H9 (cell line): ENCODE data around the gene SPATA6L. TPM values are rescaled to one million over a fixed set of nuclear protein-coding genes. Genes with fewer than 3 reads are reported as not detected.

Experiments
- DNase-seq: peaks from one replicate; pipeline ENCODE4 v3.0.0-alpha.2; 2017
- H2AFZ ChIP-seq: one replicate; pipeline ENCODE4 v1.6.1; 2013; ENCODE audit warnings: mild to moderate bottlenecking, low read length, control low read depth, moderate library complexity
- H2AK5ac ChIP-seq: 2 replicates; pipeline ENCODE4 v1.6.1; 2013; ENCODE audit warnings: low read length, control low read depth, mixed read lengths; ENCODE audit not compliant: insufficient read length
- H2BK120ac ChIP-seq: one replicate; pipeline ENCODE4 v1.6.1; 2013; ENCODE audit warnings: low read depth, mild to moderate bottlenecking, low read length, control low read depth, inconsistent platforms; ENCODE audit not compliant: poor library complexity, severe bottlenecking
- H2BK12ac ChIP-seq: 2 replicates; pipeline ENCODE4 v1.6.1; 2013; ENCODE audit warnings: low read length, control low read depth, mixed read lengths, low read depth; ENCODE audit not compliant: insufficient read length
- H2BK15ac ChIP-seq: 2 replicates; pipeline ENCODE4 v1.6.1; 2013; ENCODE audit warnings: low read depth, low read length, control low read depth
- H2BK20ac ChIP-seq: one replicate; pipeline ENCODE4 v1.6.1; 2013; ENCODE audit warnings: low read depth, mild to moderate bottlenecking, low read length, control low read depth, inconsistent platforms; ENCODE audit not compliant: poor library complexity, severe bottlenecking
- H2BK5ac ChIP-seq: 2 replicates; pipeline ENCODE4 v1.6.1; 2013; ENCODE audit warnings: low read length, control low read depth, mixed read lengths; ENCODE audit not compliant: insufficient read length
- H3K14ac ChIP-seq: 2 replicates; pipeline ENCODE4 v1.6.1; 2013; ENCODE audit warnings: low read length, control low read depth; ENCODE audit not compliant: insufficient read depth
- H3K18ac ChIP-seq: 2 replicates; pipeline ENCODE4 v1.6.1; 2013; ENCODE audit warnings: low read depth, mild to moderate bottlenecking, mixed read lengths, low read length, control low read depth; ENCODE audit not compliant: insufficient read length
- H3K23ac ChIP-seq: 2 replicates; pipeline ENCODE4 v1.6.1; 2013; ENCODE audit warnings: low read length, control low read depth, mixed read lengths, low read depth; ENCODE audit not compliant: insufficient read length
- H3K23me2 ChIP-seq: 2 replicates; pipeline ENCODE4 v1.6.1; 2013; ENCODE audit warnings: low read depth, mild to moderate bottlenecking, mixed read lengths, low read length, control low read depth; ENCODE audit not compliant: insufficient read length, poor library complexity, severe bottlenecking
- H3K27ac ChIP-seq: 2 replicates; pipeline ENCODE4 v1.5.1; 2013; ENCODE audit warnings: low read length, control low read depth, mixed read lengths, low read depth; ENCODE audit not compliant: insufficient read length
- H3K27me3 ChIP-seq: 2 replicates; pipeline ENCODE4 v1.6.1; 2013; ENCODE audit warnings: low read length, control low read depth, inconsistent platforms; ENCODE audit not compliant: insufficient read depth
- H3K4ac ChIP-seq: 2 replicates; pipeline ENCODE4 v1.6.1; 2013; ENCODE audit warnings: low read depth, mild to moderate bottlenecking, control low read depth, inconsistent platforms, low read length, moderate library complexity
- H3K4me1 ChIP-seq: 2 replicates; pipeline ENCODE4 v1.6.1; 2013; ENCODE audit warnings: low read length, control low read depth, inconsistent platforms; ENCODE audit not compliant: insufficient read depth
- H3K4me2 ChIP-seq: 2 replicates; pipeline ENCODE4 v1.6.1; 2013; ENCODE audit warnings: low read length, control low read depth, mixed read lengths; ENCODE audit not compliant: insufficient read length, insufficient read depth
- H3K56ac ChIP-seq: 2 replicates; pipeline ENCODE4 v1.6.1; 2013; ENCODE audit warnings: low read depth, mild to moderate bottlenecking, mixed read lengths, low read length, control low read depth; ENCODE audit not compliant: insufficient read length
- H3K79me1 ChIP-seq: 2 replicates; pipeline ENCODE4 v1.6.1; 2013; ENCODE audit warnings: low read depth, mild to moderate bottlenecking, moderate library complexity, low read length, control low read depth, inconsistent platforms; ENCODE audit not compliant: insufficient read depth, poor library complexity, severe bottlenecking
- H3K79me2 ChIP-seq: 2 replicates; pipeline ENCODE4 v1.6.1; 2013; ENCODE audit warnings: low read length, control low read depth, inconsistent platforms; ENCODE audit not compliant: insufficient read depth
- H3K9ac ChIP-seq: 2 replicates; pipeline ENCODE4 v1.6.1; 2013; ENCODE audit warnings: low read length, control low read depth, mixed read lengths; ENCODE audit not compliant: insufficient read length; ENCODE audit errors: extremely low read depth
- H3K9me3 ChIP-seq: one replicate; pipeline ENCODE4 v1.6.1; 2013; ENCODE audit warnings: low read depth, low read length, inconsistent platforms; ENCODE audit not compliant: control insufficient read depth
- H3T11ph ChIP-seq: one replicate; pipeline ENCODE4 v1.6.1; 2013; ENCODE audit warnings: mild to moderate bottlenecking, low read length, control low read depth, inconsistent platforms
- H4K20me1 ChIP-seq: one replicate; pipeline ENCODE4 v1.6.1; 2013; ENCODE audit not compliant: control insufficient read depth, insufficient read length, insufficient read depth
- H4K5ac ChIP-seq: 2 replicates; pipeline ENCODE4 v1.6.1; 2013; ENCODE audit warnings: low read depth, mild to moderate bottlenecking, mixed read lengths, low read length, control low read depth; ENCODE audit not compliant: insufficient read length
- H4K8ac ChIP-seq: replicated peaks from 2 replicates; pipeline ENCODE4 v1.6.1; 2013; ENCODE audit warnings: low read length, control low read depth, mixed read lengths, low read depth; ENCODE audit not compliant: insufficient read length
- H4K91ac ChIP-seq: 2 replicates; pipeline ENCODE4 v1.6.1; 2013; ENCODE audit warnings: low read depth, mild to moderate bottlenecking, moderate library complexity, mixed read lengths, low read length, control low read depth; ENCODE audit not compliant: insufficient read length
- H3K27ac Mint-ChIP-seq, 3 experiments: 2 replicates in 2 of 3; 3 replicates in 1 of 3; pipeline ENCODE4 v1.8.0; 2020 to 2021; ENCODE audit warnings: mixed read lengths in 3 of 3, mild to moderate bottlenecking in 1 of 3, moderate library complexity in 1 of 3
- H3K27me3 Mint-ChIP-seq: 2 replicates; pipeline ENCODE4 v1.8.0; 2021; ENCODE audit warnings: low read depth, mild to moderate bottlenecking, moderate library complexity, mixed read lengths
- H3K36me3 Mint-ChIP-seq, 3 experiments: 2 replicates in 2 of 3; 3 replicates in 1 of 3; pipeline ENCODE4 v1.8.0; 2020 to 2021; ENCODE audit warnings: low read depth in 3 of 3, mixed read lengths in 3 of 3; ENCODE audit not compliant: insufficient read depth in 1 of 3
- H3K4me1 Mint-ChIP-seq, 2 experiments: 2 replicates each; pipeline ENCODE4 v1.8.0; 2020; ENCODE audit warnings: mixed read lengths in 2 of 2
- H3K4me3 Mint-ChIP-seq, 2 experiments: 2 replicates in 1 of 2; 3 replicates in 1 of 2; pipeline ENCODE4 v1.8.0; 2020 to 2021; ENCODE audit warnings: mild to moderate bottlenecking in 2 of 2, mixed read lengths in 2 of 2, moderate library complexity in 1 of 2
- H3K9me3 Mint-ChIP-seq, 2 experiments: 2 replicates in 1 of 2; 3 replicates in 1 of 2; pipeline ENCODE4 v1.8.0; 2020; ENCODE audit warnings: mild to moderate bottlenecking in 2 of 2, mixed read lengths in 2 of 2, moderate library complexity in 1 of 2
- CTCF ChIP-seq: fragments of 200-600 bp; sonication (generic); conservative IDR thresholded peaks from 3 replicates; pipeline ENCODE4 v1.8.0; 2021; ENCODE audit warnings: antibody characterized with exemption, mild to moderate bottlenecking
- WGBS: extraction: QIAGEN DNeasy Blood & Tissue Kit; methylation state at CpG from one replicate; pipeline ENCODE4 v1.1.7; 2013; ENCODE audit warnings: missing lambda C conversion rate, low lambda C conversion rate, mixed read lengths; ENCODE audit not compliant: insufficient read length; ENCODE audit errors: extremely low coverage; 5-methylcytosine and 5-hydroxymethylcytosine counted together
- total RNA-seq: library from RNA; stranded (reverse); gene quantifications from 2 replicates; pipeline ENCODE4 v1.2.1, GENCODE V29; 2021

SPATA6L gene
- total RNA-seq, 1 experiment from 2014 or later, result 0.87 TPM

- no CpG with 5 or more reads among the region's 4 CpGs for WGBS
These were observed 93.1 kb downstream of the SPATA6L start for GRCh38 chr9:4573176-4573575.

More at GRCh38 chr9:4573176-4573575, 93.1 kb downstream of the SPATA6L start:
- no peak overlapping the region for H2BK5ac ChIP-seq
- H3K4ac ChIP-seq, result no peak overlapping the region
- no peaks in the 10 kb centered on the region for H3K4me1 ChIP-seq
- H4K20me1 ChIP-seq, result no peaks in the 10 kb centered on the region
- H3K9ac ChIP-seq, result no peak overlapping the region
- no peak overlapping the region for H3K56ac ChIP-seq
- no peak overlapping the region for H4K5ac ChIP-seq
- no peak overlapping the region for H2BK20ac ChIP-seq
- H3T11ph ChIP-seq, result no peak overlapping the region
- no peak for DNase-seq
- no peak overlapping the region for H3K14ac ChIP-seq
- H3K9me3 ChIP-seq, result no peaks in the 10 kb centered on the region
- no peaks in the 10 kb centered on the region for H3K9me3 Mint-ChIP-seq
- H3K4me2 ChIP-seq, result no peak overlapping the region
- H3K36me3 Mint-ChIP-seq, result peaks cover 0 to 2% (median 0%) of the 10 kb centered on the region in 3 experiments; a peak in 1 of 7 replicates
- TF ChIP-seq CTCF, result no peak
- no peak overlapping the region for H2BK120ac ChIP-seq
- H3K4me3 Mint-ChIP-seq, result no peak overlapping the region
- H3K27ac Mint-ChIP-seq, result no peak overlapping the region
- H3K18ac ChIP-seq, result no peak overlapping the region
- no peaks in the 10 kb centered on the region for H3K23me2 ChIP-seq
- no peak overlapping the region for H4K91ac ChIP-seq
- no peak overlapping the region for H4K8ac ChIP-seq
- H3K4me1 Mint-ChIP-seq, result peaks cover 8 to 9% of the 10 kb centered on the region in 2 experiments
- H3K27me3 Mint-ChIP-seq, result no peaks in the 10 kb centered on the region
- H3K23ac ChIP-seq, result no peak overlapping the region
- no peak overlapping the region for H3K27ac ChIP-seq
- no peak overlapping the region for H2AFZ ChIP-seq
- H3K79me2 ChIP-seq, result no peaks in the 10 kb centered on the region
- no peaks in the 10 kb centered on the region for H3K27me3 ChIP-seq
- H3K79me1 ChIP-seq, result no peaks in the 10 kb centered on the region
- no peak overlapping the region for H2AK5ac ChIP-seq
- no peak overlapping the region for H2BK15ac ChIP-seq
- H2BK12ac ChIP-seq, result no peak overlapping the region
